DOHH2 (cell line): Measurements from ENCODE around the gene EEPD1.

ENCODE experiments used
- H3F3A ChIP-seq: fragments of 200-600 bp; sonication (generic), shearing (Covaris generic); 2 replicates; pipeline ENCODE4 v1.6.0; 2016; ENCODE audit warnings: antibody characterized with exemption, mild to moderate bottlenecking; ENCODE audit not compliant: control insufficient read depth, insufficient read depth
- H3K27ac ChIP-seq: fragments of 200-600 bp; sonication (generic); 2 replicates; pipeline ENCODE4 v1.5.1; 2014; ENCODE audit warnings: low read depth, mild to moderate bottlenecking, low read length, moderate library complexity
- H3K27me3 ChIP-seq: fragments of 200-600 bp; sonication (generic); 2 replicates; pipeline ENCODE4 v1.6.1; 2014; ENCODE audit warnings: mild to moderate bottlenecking, low read length, mixed read lengths; ENCODE audit not compliant: control insufficient read depth
- H3K36me3 ChIP-seq: fragments of 200-600 bp; sonication (generic); 2 replicates; pipeline ENCODE4 v1.6.1; 2014; ENCODE audit warnings: mild to moderate bottlenecking, low read length, moderate library complexity, mixed read lengths; ENCODE audit not compliant: control insufficient read depth
- H3K4me1 ChIP-seq: fragments of 200-600 bp; sonication (generic); 2 replicates; pipeline ENCODE4 v1.6.1; 2014; ENCODE audit warnings: mild to moderate bottlenecking, low read length, mixed read lengths; ENCODE audit not compliant: control insufficient read depth
- H3K4me2 ChIP-seq: fragments of 200-600 bp; sonication (generic); 2 replicates; pipeline ENCODE4 v1.6.0; 2014; ENCODE audit warnings: mild to moderate bottlenecking, low read length, moderate library complexity
- H3K4me3 ChIP-seq: fragments of 200-600 bp; sonication (generic); 2 replicates; pipeline ENCODE4 v1.5.1; 2014; ENCODE audit warnings: mild to moderate bottlenecking, low read length, mixed read lengths
- H3K79me2 ChIP-seq: fragments of 200-600 bp; sonication (generic); 2 replicates; pipeline ENCODE4 v1.6.1; 2014; ENCODE audit warnings: mild to moderate bottlenecking, low read length, mixed read lengths; ENCODE audit not compliant: control insufficient read depth
- H3K9me2 ChIP-seq: fragments of 200-600 bp; sonication (generic); replicated peaks from 2 replicates; pipeline ENCODE4 v1.6.1; 2014; ENCODE audit warnings: mild to moderate bottlenecking, low read length, mixed read lengths; ENCODE audit not compliant: control insufficient read depth
- H3K9me3 ChIP-seq: fragments of 200-600 bp; sonication (generic); 2 replicates; pipeline ENCODE4 v1.6.1; 2014; ENCODE audit warnings: antibody characterized with exemption, low read length, mixed read lengths; ENCODE audit not compliant: control insufficient read depth, insufficient read depth
- H4K20me1 ChIP-seq: fragments of 200-600 bp; sonication (generic); 2 replicates; pipeline ENCODE4 v1.6.0; 2014; ENCODE audit warnings: low read depth, mild to moderate bottlenecking, antibody characterized with exemption, low read length, moderate library complexity; ENCODE audit not compliant: control insufficient read depth, insufficient read depth
- CTCF ChIP-seq: fragments of 200-600 bp; sonication (generic); IDR thresholded peaks from one replicate; pipeline ENCODE4 v1.5.1; 2014; ENCODE audit warnings: antibody characterized with exemption, mild to moderate bottlenecking, low read depth, low read length; ENCODE audit not compliant: poor library complexity, severe bottlenecking
- EZH2phosphoT487 ChIP-seq: fragments of 200-600 bp; sonication (generic); IDR thresholded peaks from 2 replicates; pipeline ENCODE4 v1.6.1; 2017; ENCODE audit warnings: borderline replicate concordance, mild to moderate bottlenecking, antibody characterized with exemption, low read length, moderate library complexity, mixed read lengths

EEPD1 gene

GRCh38 chr7:36209814-36210183, 56.7 kb downstream of the EEPD1 start:
- Histone ChIP-seq H3K36me3 (peaks cover 60% of the 10 kb centered on the region), H3K9me3 (no peaks in the 10 kb centered on the region), H3K4me1 (peaks cover 75% of the 10 kb centered on the region), H3K79me2 (peaks cover 96% of the 10 kb centered on the region), H3K4me3 (no peak overlapping the region), H3K4me2 (peak overlapping the region; percentile 23), H3K27ac (no peak overlapping the region), H4K20me1 (peaks cover 20% of the 10 kb centered on the region), H3K9me2 (no peaks in the 10 kb centered on the region), H3K27me3 (no peaks in the 10 kb centered on the region), H3F3A (0 out of 2 replicates have a peak, but pooled peaks cover 3% of the 10 kb centered on the region)
- TF ChIP-seq EZH2phosphoT487 (no peak), CTCF (no peak)

- peaks cover 74% of the 10 kb centered on the region for H3K4me1 ChIP-seq
- H3K4me2 ChIP-seq: no peak overlapping the region
- peaks cover 20% of the 10 kb centered on the region for H4K20me1 ChIP-seq
- no peaks in the 10 kb centered on the region for H3K27me3 ChIP-seq
- no peak overlapping the region for H3K4me3 ChIP-seq
- H3K9me2 ChIP-seq: no peaks in the 10 kb centered on the region
- peaks cover 96% of the 10 kb centered on the region for H3K79me2 ChIP-seq
- H3F3A ChIP-seq: 0 out of 2 replicates have a peak, but pooled peaks cover under 1% of the 10 kb centered on the region
- H3K27ac ChIP-seq: no peak overlapping the region
- H3K36me3 ChIP-seq: peaks cover 62% of the 10 kb centered on the region
- TF ChIP-seq CTCF: no peak
- TF ChIP-seq EZH2phosphoT487: no peak
- H3K9me3 ChIP-seq: no peaks in the 10 kb centered on the region
Observed at GRCh38 chr7:36210291-36210922, 57.4 kb downstream of the EEPD1 start.

- TF ChIP-seq EZH2phosphoT487: no peak
- no peak for TF ChIP-seq CTCF
Observed at GRCh38 chr7:36214608-36215456, 61.8 kb downstream of the EEPD1 start.

More at GRCh38 chr7:36214608-36215456, 61.8 kb downstream of the EEPD1 start:
- Histone ChIP-seq H3K4me3 (no peak overlapping the region), H3K4me2 (no peak overlapping the region), H3K79me2 (peaks cover 94% of the 10 kb centered on the region), H3K27me3 (no peaks in the 10 kb centered on the region), H3K9me3 (no peaks in the 10 kb centered on the region), H3K27ac (no peak overlapping the region), H3F3A (no peaks in the 10 kb centered on the region), H3K36me3 (peaks cover 59% of the 10 kb centered on the region), H4K20me1 (peaks cover 6% of the 10 kb centered on the region; the same call in 1 of the 2 replicates), H3K9me2 (no peaks in the 10 kb centered on the region), H3K4me1 (peaks cover 70% of the 10 kb centered on the region)
